Measurements from ENCODE around the gene NIFK. TPM values are rescaled to one million over a fixed set of nuclear protein-coding genes. Genes with fewer than 3 reads are reported as not detected.
A peak's percentile ranks its signal among the peaks of the same experiment; 100 is the strongest.
"Not testable (repeated sequence)": the region's sequence is repeated elsewhere in the genome, so short reads cannot be mapped to it uniquely, and the experiment has no call there.

Gene NIFK
- total RNA-seq, 1 donor from 2014 or later, result 50.7 TPM

DNA sequence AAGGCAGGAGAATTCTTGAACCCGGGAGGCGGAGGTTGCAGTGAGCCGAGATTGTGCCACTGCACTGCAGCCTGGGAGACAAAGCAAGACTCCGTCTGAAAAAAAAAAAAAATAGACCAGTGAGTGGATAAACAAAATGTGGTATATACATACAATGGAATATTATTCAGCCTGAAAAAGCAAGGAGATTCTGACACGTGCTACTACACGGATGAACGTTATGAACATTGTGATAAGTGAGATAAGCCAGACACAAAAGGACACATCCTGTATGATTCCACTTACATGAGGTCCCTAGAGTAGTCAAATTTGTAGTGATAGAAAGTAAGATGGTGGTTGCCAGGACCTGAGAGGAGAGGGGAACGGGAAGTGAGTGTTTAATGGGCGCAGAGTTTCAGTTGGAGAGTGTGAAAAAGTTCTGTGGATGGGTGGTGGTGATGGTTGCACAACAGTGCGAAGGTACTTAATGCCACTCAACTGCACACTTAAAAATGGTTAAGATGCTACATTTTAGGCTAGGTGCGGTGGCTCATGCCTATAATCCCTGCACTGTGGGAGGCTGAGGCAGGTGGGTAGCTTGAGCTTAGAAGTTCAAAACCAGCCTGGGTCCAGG, 38.3 kb downstream of the NIFK start:
- H3K9me3 Mint-ChIP-seq, result no peaks in the 10 kb centered on the region
- H3K27ac Mint-ChIP-seq, result no peak overlapping the region
- H3K36me3 Mint-ChIP-seq, result no peaks in the 10 kb centered on the region
- no peak for DNase-seq (ENCODE audit: low spot score in 2 of 2, unreplicated experiment in 2 of 2)
- TF ChIP-seq, protein P1, sequence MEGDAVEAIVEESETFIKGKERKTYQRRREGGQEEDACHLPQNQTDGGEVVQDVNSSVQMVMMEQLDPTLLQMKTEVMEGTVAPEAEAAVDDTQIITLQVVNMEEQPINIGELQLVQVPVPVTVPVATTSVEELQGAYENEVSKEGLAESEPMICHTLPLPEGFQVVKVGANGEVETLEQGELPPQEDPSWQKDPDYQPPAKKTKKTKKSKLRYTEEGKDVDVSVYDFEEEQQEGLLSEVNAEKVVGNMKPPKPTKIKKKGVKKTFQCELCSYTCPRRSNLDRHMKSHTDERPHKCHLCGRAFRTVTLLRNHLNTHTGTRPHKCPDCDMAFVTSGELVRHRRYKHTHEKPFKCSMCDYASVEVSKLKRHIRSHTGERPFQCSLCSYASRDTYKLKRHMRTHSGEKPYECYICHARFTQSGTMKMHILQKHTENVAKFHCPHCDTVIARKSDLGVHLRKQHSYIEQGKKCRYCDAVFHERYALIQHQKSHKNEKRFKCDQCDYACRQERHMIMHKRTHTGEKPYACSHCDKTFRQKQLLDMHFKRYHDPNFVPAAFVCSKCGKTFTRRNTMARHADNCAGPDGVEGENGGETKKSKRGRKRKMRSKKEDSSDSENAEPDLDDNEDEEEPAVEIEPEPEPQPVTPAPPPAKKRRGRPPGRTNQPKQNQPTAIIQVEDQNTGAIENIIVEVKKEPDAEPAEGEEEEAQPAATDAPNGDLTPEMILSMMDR (IDR thresholded peaks at IDR 0.05; ENCODE audit: unreplicated experiment), result no peak
- H3K4me3 Mint-ChIP-seq, result no peak overlapping the region
- no peaks in the 10 kb centered on the region for H3K27me3 Mint-ChIP-seq (ENCODE audit: low read depth)
- peaks cover 20% of the 10 kb centered on the region for H3K4me1 Mint-ChIP-seq

DNA sequence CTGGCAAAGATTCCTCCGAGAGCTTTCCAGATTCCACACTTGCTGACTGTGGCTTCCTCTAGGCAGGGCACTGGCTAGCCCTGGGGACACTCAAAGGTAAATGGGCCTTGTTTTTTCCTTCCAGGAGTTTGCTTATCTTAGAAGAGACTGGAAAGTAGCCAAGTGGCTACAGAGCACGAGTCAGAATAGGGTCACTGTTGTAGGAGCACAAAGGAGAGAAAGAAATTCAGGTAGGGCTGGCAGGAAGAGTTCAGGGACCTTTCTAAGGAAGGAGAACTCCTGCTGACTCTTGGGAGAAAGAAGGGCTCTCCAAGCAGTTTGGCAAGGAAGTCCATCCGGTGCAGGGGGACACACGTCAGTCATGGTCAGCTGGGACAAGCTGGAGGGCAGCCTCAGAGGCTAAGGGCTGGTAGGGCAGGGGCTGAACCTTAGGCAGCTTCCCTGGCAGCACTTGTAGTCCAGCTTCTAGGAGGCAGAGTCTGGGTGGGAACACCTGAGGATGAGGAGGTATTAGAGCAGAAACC, 39.5 kb downstream of the NIFK start:
- no peaks in the 10 kb centered on the region for H3K36me3 Mint-ChIP-seq
- H3K27ac Mint-ChIP-seq, result peak overlapping the region; percentile 52
- no peak overlapping the region for H3K4me3 Mint-ChIP-seq
- H3K9me3 Mint-ChIP-seq, result no peaks in the 10 kb centered on the region
- H3K27me3 Mint-ChIP-seq (ENCODE audit: low read depth), result no peaks in the 10 kb centered on the region
- no peak for DNase-seq (ENCODE audit: low spot score in 2 of 2, unreplicated experiment in 2 of 2)
- peaks cover 20% of the 10 kb centered on the region for H3K4me1 Mint-ChIP-seq
- TF ChIP-seq, protein P1 (IDR thresholded peaks at IDR 0.05; ENCODE audit: unreplicated experiment), result no peak

DNA sequence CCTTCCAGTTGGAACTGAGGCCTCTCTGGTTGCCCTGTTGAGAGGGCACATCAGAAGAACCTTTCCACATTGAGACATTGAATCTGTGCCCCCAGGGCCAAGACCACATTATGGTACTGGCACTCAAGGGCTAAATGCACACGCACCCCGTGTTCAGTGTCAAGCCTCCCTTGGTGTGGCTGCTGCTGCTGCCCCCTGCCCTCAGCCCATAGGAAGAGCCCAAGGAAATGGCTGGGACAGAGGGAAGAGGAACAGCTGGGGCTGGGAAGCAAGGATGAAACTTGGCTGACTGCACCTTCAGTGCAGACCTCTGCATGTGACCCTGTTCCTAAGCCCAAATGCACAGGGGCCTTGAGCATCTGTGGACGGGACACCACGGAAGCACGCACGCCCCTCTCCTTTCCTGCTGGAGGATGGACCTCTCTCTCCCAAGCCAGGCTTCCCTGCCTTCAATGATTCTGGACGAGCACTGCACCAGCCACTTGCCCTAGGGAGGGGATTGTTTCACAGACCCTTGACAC, 40.2 kb downstream of the NIFK start:
- no peak overlapping the region for H3K4me3 Mint-ChIP-seq
- no peaks in the 10 kb centered on the region for H3K27me3 Mint-ChIP-seq (ENCODE audit: low read depth)
- H3K9me3 Mint-ChIP-seq, result no peaks in the 10 kb centered on the region
- DNase-seq (ENCODE audit: low spot score in 2 of 2, unreplicated experiment in 2 of 2), result no peak
- H3K27ac Mint-ChIP-seq, result no peak overlapping the region
- TF ChIP-seq, protein P1 (IDR thresholded peaks at IDR 0.05; ENCODE audit: unreplicated experiment), result no peak
- H3K36me3 Mint-ChIP-seq, result no peaks in the 10 kb centered on the region
- H3K4me1 Mint-ChIP-seq, result peaks cover 20% of the 10 kb centered on the region

DNA sequence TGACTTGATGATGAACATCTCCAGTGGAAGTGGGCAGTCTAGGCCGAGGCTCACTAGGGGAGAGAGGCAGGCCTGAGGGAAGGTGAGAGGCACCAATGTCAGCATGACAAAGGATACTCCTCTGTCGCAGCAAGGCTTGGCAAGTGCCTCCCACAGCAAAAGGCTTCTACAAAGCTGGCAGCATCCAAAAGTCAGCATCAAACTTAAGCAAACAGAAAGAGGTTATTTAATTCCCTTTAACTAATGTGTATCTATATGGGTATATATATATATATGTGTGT, 41.6 kb downstream of the NIFK start:
- H3K4me3 Mint-ChIP-seq, result no peak overlapping the region

DNA sequence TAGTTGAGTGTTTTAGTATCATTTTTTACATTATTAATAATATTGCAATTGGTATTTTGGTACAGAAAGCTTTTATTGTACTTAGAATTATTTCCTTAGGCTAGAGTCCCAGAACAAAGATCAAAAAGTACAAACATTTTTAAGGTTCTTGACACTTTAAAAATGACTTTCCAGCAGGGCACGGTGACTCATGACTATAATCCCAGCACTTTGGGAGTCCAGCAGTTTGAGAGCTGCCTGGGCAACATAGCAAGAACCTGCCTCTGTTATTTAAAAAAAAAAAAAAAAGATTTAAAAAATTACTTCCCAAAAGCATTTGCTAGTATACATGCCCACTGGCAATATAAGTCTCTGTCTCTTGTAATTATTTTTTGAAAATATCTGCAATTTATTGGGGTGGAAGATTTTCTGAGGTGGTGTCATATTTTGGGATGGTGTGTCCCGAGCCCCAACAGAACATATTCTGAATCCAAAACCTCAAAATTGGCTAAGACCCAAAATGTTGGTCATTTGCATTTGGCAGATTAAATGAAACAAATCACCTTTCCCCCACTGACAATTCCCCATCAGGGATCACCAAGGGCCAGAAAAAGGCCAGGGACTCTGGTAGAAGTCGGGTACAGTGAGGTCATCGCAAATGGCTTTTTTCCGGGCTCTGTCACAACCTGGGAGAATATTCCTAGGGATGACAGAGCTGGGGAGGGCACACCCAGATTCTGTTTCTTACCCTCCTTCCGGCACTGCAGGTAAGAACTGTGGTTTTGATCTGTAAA, 42.1 kb downstream of the NIFK start:
- H3K9me3 Mint-ChIP-seq, result peaks cover 3% of the 10 kb centered on the region
- H3K27ac Mint-ChIP-seq, result no peak overlapping the region
- peaks cover 14% of the 10 kb centered on the region for H3K4me1 Mint-ChIP-seq
- no peaks in the 10 kb centered on the region for H3K36me3 Mint-ChIP-seq
- DNase-seq (ENCODE audit: low spot score in 2 of 2, unreplicated experiment in 2 of 2), result no peak
- TF ChIP-seq, protein P1 (IDR thresholded peaks at IDR 0.05; ENCODE audit: unreplicated experiment), result no peak
- H3K27me3 Mint-ChIP-seq (ENCODE audit: low read depth), result no peaks in the 10 kb centered on the region
- no peak overlapping the region for H3K4me3 Mint-ChIP-seq

More for the DNA sequence above, 41.6 kb downstream of the NIFK start:
- no peaks in the 10 kb centered on the region for H3K9me3 Mint-ChIP-seq
- H3K27me3 Mint-ChIP-seq (ENCODE audit: low read depth), result no peaks in the 10 kb centered on the region
- TF ChIP-seq, protein P1 (IDR thresholded peaks at IDR 0.05; ENCODE audit: unreplicated experiment), result no peak
- H3K36me3 Mint-ChIP-seq, result no peaks in the 10 kb centered on the region
- no peak for DNase-seq (ENCODE audit: low spot score in 2 of 2, unreplicated experiment in 2 of 2)
- H3K4me1 Mint-ChIP-seq, result peaks cover 19% of the 10 kb centered on the region
- no peak overlapping the region for H3K27ac Mint-ChIP-seq

DNA sequence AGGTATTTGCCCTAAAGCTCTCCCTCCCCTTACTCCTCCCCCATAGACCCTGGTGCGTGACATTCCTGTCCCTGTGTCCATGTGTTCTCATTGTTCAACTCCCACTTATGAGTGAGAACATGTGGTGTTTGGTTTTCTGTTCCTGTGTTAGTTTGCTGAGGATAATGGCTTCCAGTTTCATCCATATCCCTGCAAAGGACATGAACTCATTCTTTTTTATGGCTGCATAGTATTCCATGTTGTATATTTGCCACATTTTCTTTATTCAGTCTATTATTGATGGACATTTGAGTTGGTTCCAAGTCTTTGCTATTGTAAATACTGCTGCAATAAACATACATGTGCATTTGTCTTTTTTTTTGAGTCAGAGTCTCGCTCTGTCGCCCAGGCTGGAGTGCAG, 46.1 kb downstream of the NIFK start:
- not testable (repeated sequence) for H3K36me3 Mint-ChIP-seq; H3K9me3 Mint-ChIP-seq; H3K27me3 Mint-ChIP-seq (ENCODE audit: low read depth); H3K4me1 Mint-ChIP-seq; H3K27ac Mint-ChIP-seq; H3K4me3 Mint-ChIP-seq; DNase-seq (ENCODE audit: low spot score in 2 of 2, unreplicated experiment in 2 of 2)

Measured in mesothelial cell of epicardium (in vitro differentiated cells).